Activated CD4-positive, alpha-beta T cell treated with anti-CD3 and anti-CD28 coated beads, Interleukin-2, Interleukin-4, amounts not matched to agents 100 ng/mL and 50 ng/mL, durations not matched to agents 16 hours and 8 hours (primary cell): Measurements from ENCODE around the gene UBE3D.

Experiments
- DNase-seq: peaks from one replicate; pipeline ENCODE4 v3.0.0-alpha.2; 2020; ENCODE audit warnings: low spot score

Gene UBE3D, protein sequence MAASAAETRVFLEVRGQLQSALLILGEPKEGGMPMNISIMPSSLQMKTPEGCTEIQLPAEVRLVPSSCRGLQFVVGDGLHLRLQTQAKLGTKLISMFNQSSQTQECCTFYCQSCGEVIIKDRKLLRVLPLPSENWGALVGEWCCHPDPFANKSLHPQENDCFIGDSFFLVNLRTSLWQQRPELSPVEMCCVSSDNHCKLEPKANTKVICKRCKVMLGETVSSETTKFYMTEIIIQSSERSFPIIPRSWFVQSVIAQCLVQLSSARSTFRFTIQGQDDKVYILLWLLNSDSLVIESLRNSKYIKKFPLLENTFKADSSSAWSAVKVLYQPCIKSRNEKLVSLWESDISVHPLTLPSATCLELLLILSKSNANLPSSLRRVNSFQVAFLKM

DNA sequence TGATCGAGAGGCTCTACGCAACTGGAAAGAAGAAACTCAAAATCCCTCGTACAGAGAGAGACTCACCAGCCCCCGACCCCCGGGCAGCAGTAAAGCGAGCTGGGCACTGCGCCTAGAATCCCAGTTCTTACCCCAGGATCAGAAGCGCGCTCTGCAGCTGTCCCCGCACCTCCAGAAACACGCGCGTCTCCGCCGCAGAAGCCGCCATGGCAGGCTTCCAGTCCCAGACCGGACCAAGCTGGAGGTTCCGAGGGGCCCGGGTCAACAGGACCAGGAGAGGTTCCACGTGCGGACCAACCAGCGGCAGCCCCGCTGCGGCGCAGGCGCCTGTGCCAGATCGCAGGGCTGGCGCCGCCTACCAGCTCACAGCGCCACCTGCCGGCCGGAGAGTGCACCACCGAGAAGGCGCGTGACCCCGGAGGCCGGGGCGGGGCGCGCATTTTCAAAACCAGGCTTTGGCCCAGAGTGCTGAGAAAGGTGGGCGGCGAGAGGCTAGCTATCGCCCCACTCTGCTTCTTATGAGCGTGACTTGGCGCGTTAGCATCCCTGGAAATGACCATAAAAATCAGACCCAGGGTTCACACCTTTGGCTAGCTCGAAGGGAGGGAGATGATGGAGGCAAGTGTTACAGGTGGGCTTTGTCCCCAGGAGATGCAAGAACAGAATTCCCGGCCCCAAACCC, at the start of gene UBE3D:
UBE3D (minus strand) TSS at position 331 of the 682 bp plus-strand sequence; CDS start at position 208, 123 bp downstream.
- DNase-seq, result peak; percentile 92

DNA sequence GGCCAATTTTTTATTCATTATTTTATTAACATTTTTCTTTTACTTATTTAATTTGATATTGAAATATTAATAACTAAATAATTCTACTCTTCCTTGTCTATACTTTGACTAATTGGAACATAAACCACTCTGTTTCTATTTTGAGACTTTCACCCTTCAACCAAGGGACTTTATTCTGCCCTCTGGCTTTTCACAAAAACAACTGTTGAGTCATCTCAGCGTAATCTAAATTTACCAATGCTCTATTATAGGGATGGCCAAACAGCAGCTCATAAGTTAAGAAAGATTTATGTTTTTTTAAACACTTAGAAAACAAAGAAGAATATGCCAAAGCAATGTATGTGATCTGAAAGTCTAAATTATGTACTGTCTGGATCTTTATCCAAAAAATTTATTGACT, 48.5 kb upstream of the UBE3D start:
- no peak for DNase-seq

DNA sequence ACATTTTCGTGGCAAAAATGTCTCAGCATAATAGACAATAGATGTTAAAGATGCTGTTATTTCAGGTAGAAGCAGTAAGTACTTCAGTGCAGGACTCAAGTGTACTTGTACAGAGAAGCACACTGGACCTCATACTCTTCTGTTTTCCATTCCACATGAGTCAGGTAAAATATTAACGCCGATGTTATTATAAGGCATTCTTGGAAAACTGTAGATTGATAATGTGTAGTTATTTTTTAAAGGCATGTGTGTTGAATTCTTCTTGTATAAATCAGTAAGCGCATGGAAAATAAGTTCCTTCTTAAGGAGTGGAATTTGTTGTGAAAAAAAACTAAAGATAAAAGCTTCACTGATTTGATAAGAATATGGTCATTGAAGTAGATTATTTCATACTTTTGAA, 47.6 kb upstream of the UBE3D start:
- no peak for DNase-seq

DNA sequence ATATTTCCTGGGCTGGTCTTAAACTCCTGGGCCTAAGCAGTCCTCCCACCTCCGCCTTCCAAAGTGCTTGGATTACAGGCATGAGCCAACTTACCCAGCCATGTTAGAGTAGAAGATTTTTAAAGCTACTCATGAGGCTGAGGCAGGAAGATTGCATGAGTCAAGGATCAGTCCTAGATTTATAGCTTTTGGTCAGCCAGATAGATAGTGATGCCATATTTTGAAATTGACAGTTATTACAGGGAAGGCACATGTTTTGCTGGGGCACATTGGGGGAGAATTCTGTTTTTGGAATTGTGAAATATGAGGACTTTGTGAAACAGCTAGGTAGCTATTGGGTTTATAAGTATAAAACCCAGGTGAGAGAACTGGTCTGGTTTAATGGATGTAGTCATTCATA, 42.7 kb upstream of the UBE3D start:
- DNase-seq, result no peak

DNA sequence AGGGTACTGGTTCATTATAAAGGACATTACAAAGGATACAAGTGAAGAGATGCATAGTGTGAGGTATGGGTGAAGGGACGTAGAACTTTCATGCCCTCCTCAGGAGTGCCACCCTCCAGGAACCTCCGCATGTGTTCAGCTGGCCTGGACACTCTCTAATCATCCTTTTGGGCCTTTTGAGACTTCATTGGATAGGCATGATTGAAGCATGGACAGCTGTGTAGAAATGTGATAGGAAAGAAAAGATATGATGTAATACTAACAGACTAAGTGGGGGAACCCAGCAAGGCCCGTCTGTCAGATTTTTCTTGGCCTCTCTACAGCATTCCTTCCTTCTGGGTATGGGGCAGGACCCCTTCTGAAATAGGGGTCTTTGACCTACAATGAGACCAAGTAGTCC, 32.9 kb upstream of the UBE3D start:
- DNase-seq, result no peak

DNA sequence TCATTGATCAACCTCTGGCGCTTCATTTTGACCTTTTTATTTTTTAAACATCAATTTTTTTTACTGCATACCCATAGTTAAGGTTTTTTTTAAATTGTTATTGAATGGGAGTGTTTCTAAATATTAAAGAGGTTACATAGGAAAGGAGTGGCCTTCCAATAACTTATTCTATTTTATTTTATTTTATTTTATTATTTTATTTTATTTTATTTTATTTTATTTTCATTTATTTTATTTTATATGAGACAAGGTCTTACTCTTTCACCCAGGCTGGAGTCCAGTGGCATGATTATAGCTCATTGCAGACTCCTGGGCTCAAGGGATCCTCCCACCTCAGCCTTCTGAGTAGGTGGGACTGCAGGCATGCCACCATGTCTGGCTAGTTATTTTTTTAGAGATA, 32.0 kb upstream of the UBE3D start:
- DNase-seq, result no peak

DNA sequence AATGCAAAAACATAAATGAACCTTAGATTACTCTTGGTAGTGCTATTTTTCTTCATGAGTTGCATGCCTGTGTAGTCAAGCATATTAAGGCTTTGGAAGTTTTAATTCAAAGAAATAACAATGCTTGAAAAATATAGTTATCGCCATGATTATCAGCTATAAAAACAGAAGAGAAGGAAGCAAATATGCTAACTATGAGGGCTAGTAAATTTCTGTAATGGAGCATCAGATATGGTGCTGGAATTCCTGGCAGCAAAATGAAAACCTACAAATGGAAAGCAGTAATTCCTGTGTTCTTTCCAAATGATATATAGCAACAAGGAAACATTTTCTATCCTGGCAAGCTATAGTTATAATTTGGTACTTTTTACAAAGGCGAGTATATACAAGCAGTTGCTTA, 31.6 kb upstream of the UBE3D start:
- DNase-seq, result no peak

DNA sequence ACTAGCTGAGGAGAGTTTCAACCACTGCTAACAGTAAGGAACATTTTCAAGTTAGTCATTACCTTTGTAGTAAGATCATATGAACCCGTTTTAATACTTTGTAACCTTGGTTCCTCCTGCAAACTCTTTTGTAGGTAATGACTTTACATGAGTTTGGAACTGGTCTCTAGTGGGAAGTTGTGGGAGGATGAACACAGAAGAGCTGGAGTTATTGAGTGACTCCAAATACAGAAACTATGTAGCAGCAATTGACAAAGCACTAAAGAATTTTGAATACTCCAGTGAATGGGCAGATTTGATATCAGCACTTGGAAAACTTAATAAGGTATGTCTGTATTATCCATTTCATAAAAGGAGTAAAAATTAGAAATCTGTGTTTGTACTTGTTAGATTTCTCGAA, 31.1 kb upstream of the UBE3D start:
- DNase-seq, result no peak

DNA sequence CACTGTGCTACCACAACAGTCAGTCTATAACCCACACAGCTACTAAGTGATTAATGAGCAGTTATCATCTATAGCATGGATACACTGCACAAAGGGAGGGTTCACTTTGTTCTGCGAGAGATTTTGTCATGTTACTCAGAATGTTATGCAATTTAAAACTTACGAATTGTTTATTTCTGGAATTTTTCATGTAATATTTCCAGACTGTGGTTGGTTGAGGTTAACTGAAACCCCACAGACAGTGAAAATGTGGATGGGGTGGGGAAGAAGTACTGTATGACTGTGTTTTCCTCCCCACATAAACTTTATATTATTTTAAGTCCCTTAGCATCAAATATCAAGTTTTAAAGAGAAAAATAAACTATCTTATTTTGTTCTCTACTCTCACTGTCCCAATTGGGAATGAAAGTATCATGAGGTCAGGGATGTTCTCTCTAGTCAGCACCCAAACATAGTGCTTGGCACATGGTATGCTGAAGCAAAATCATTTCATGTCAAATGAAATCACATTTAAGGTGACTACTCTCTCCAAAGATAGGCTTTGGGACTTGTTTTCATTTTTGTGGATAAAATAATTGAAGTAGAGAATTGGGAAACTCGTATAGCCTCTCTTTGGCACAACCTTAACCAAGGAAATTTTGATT, 27.2 kb upstream of the UBE3D start:
- DNase-seq, result no peak

DNA sequence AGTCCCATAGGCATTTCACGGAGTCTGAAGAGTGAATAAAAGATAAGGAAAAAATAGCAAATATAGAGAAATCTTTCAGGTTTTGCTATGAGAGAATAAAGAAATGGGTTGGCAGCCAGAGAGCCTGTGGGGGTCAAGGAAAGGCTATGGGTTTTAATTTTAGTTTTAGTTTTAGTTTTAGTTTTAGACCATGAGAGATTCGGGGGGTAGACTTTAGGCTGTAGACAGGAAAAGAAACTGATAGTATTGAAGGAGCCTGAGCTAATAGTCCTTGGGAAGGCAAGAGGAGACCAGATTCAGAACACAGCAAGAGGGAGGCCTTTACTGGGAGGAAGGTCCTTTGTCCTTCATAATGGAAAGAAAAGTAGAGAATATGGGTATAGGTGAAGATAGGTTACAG, 21.1 kb upstream of the UBE3D start:
- DNase-seq, result no peak

DNA sequence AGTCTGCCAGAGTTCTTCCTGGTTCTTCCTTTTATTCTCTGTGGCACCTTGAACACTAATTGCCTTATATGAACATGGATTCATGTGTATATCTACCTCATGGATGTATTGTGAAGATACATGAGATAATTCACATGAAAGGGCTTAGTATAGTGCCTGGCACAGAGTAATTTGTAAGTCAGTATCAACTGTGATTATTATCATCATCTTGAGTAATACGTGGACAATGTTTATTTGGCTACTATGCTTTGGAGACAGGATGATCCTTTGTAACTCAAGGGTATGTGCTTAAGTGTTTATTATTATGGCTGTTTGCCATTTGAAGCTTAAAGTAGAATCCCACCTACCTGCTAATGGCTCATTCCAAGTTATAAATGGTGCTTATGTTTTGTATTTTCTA, 17.8 kb upstream of the UBE3D start:
- DNase-seq, result no peak

DNA sequence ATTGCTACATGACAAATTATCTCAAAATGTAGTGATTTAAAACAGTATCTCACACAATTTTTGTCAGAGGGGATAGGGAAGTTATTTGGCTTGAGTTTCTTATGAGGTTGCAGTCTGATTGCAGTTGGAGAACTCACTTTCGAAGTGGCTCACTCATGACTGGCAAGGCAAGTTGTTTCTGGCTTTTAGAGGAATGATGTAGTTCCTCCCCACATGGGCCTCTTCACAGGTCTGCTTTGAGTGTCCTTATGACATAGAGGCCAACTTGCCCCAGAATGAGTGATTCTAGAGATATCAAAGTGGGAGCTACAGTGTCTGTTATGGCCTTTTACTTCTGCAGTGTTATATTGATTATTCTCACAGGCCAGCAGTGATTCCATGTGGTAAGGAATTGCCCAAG, 8.0 kb upstream of the UBE3D start:
- no peak for DNase-seq

DNA sequence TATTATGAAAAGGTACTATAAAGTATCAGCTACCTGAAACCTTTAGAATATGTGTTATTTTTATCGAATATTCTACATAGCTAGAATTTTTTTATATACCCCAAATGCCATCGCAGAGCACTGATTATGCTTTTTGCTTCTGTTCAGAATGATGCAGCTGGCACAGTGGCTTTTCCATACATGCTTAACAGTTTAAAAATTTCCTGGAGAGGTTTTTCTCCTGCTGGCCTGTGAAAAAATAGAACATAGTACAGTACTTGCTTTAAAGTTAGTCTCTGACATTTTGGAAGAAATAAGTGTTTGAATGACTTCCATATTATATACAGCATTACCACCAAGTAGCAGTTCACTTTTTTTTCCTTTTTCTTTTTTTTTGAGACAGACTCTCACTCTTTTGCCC, 7.1 kb upstream of the UBE3D start:
- no peak for DNase-seq

DNA sequence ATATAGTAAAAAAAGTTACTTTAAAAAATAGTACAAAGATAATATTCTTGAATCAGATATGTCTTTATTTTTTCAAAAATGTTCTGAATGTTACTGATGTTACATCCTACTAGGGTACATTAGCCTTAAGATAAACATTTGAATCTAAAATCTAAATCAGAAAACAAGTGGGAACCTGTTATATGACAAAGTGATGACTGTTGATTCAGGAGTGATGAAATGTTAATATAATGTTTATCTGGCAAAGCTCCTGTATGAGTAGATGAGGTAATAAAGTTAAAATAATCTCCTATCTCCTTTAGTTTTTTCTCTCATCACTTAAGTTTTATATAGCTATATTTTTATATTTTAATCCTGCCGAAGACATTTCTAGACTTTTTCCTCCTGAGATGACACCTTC, 6.1 kb upstream of the UBE3D start:
- no peak for DNase-seq

DNA sequence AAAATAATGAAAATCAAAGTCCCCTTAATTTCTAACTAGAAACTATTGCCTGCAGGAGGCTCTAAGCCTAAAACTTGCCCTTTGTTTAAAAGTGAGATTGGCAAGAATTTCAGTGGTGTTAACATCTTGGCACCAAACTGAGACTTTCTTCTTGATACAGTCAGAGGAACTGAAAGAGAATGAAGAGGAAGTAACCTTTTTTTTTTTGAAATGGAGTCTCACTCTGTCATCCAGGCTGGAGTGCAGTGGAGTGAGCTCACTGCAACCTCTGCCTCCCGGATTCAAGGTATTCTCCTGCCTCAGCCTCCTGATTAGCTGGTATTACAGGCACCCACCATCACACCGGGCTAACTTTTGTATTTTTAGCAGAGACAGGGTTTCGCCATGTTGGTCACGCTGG, 5.4 kb upstream of the UBE3D start:
- no peak for DNase-seq

DNA sequence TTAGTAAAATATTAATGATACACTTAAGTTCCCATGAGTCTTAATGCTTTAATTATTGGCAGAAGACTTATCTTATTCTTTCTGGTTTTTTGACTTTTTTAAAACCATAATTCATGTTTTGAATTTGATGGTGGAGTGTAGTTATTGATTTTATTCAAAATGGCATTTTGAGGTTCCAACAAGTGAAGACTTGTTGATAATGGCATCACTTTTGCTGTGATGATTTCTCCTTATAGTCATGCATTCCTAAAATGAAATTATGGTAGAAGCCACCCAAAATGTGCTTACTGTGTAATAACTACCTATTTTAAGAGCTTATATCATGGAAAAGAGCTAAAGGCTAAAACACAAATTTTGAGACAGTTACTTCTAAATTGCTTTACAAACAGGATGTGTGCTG, 4.0 kb upstream of the UBE3D start:
- no peak for DNase-seq

DNA sequence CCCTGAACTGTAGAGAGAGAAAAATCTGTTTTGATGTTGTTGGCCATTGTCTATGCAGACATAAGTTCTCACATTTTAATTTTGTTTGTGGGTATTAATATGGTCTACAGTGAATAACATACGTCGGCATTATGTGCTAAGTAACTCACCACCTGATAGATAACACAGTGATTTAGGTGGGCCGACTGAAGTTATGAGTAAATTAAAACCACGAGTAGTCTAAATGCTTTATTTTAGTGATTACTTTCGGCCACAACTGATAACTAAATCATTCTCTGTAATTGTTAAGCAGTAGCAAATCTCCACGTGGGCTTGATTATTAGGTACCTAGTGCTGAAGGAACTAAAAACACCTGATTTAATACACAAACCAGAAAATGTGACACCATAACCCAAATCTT, 3.0 kb upstream of the UBE3D start:
- DNase-seq, result no peak

DNA sequence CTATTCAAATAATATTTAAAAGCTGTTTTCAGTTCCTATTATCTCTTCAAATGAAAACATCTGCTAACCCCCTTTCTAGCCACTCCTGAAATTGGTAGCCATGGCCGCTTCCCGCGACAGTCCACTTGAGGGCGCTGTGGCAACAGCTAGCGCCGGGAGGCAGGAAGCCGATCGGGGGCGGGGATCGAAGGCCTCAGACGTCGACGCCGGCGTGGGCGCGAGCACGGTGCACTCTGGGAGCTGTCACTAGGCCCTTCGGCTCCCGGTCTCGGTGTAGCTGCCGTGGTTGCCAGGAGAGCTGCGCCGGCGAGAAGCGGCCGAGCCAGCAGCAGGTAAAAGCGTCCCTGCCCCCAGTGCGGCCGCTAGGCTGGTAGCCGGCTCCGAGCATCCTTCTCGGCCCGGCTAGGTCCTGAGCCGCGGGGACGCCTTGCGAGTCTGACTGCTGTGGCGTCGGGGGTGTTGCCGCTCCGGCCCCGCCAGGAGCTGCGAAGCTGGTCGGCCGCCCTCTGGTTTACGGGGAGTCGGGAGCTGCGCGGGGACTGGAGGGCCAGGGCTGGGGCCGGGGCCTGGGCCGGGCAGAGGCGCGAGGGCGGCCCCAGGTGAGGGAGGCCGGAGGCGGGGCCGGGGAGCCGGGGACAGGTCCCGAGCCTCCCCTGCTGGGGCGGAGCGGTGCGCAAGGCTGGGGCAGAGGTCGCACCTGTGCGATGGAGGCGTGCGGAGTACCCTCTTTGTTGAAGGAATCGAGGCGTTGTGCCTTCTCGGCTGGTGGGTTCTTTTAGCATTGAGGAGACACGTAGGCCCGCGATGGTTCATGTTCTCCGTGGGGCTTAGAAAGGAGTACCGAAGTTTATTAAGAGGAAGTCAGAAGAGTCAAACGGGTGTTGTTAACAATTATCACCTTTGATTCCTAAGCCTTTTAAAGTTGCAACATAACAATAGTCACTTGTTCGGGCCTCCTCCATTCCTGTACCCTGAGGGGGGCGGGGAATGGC, 2.1 kb upstream of the UBE3D start, which contains the start of gene DOP1A:
DOP1A (plus strand) TSS at position 224 of the 992 bp plus-strand sequence. CDS start 29,307 bp downstream, outside the sequence.
- peak; percentile 96 for DNase-seq

DNA sequence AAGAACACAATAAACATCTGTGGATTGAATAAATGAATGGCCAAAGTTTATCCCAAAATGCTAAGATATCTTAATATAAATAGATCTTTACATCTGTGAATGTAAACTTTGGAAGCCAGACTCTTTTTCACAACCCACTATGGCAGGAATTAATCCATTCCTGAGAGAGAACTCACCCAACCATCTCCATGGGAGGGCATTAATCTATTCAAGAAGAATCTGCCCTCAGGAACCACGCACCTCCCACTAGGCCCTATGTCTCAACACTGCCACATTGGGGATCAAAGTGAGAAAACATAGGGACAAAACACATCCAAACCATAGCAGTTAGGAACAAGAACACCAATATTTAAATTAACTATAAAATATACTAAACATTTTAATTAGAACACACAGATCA, 3.4 kb downstream of the UBE3D start:
- no peak for DNase-seq

DNA sequence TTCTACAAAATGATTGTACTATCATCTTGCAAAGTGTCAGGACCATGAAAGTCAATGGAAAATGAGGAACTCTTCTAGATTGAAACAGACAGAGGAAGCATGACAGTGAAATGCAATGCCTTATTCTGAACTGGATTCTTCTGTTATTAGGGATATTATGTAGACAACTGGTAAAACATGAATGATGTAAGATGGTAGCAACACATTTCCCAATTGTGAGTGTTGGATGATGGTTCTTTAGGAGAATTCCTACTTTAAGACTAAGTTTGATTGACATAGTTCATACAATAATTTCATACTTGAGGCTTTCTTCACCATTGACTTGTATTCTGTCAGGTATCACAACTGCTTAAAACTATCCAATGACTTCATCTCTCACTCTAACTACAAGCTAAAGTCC, 4.5 kb downstream of the UBE3D start:
- DNase-seq, result no peak

DNA sequence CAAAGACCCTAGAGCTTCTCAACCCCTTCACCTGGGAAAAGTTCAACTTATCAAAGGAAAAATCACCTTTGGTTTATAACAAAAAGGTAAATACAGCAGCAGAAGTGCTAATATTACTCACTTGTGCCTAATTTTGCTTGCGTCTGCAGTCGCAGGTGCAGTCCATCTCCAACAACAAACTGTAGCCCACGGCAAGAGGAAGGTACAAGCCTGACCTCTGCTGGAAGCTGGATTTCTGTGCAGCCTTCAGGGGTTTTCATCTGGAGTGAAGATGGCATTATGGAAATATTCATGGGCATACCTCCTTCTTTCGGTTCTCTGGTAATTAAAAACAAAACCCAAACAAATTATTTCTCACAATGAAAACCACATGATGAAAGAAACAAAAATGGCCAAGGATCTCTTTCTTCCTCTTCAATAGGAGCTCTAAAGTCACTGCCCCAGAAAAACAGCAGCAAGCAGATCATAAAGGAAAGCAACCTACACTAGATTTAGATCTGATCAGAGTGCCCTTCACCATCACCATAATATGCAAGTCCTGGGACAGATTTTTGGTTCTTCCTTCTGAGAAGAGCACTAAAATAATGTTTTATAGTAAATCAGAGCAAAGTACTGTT, 7.8 kb downstream of the UBE3D start:
- no peak for DNase-seq
